Activated CD4-positive, CD25-positive, alpha-beta regulatory T cell treated with anti-CD3 and anti-CD28 coated beads, Interleukin-2, amount 50 U/mL, for 16 hours (primary cell): ENCODE measurements around the gene DIRAS1.
"Not testable (repeated sequence)": the region's sequence is repeated elsewhere in the genome, so short reads cannot be mapped to it uniquely, and the experiment has no call there.

Experiments used
- DNase-seq: peaks from one replicate; pipeline ENCODE4 v3.0.0-alpha.2; 2020; ENCODE audit warnings: low read depth, low spot score

The DIRAS1 gene

DNA sequence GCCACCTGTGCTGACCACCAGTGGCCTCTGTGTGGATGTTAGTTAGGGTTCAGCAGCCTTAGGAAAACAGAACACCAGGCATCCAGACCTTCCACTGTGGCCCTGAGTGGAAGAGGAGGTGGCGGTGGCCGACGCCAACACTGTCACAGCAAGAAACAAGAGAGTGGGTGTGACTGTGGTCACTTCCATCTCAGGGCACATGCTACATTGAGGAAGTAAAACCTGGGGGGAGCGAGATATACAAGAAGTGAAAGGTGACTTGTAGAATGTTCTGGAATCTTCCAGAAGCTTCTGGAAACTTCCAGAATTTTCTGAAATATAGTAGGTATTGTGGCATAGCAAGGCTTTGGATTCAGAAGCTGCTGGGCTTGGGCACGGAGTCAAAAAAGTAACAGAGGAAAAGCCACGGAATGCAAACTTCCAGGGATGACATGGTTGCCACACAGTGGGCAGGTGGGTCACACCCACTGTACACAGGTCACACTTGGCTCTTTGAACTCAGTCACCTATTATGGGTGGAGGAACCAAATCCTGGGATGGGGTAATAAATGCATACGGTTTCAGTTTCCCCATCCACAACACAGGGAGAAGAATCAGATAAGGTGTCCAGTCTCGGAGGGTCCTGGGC lies 43.0 kb downstream of the DIRAS1 start:
- DNase-seq, result no peak

DNA sequence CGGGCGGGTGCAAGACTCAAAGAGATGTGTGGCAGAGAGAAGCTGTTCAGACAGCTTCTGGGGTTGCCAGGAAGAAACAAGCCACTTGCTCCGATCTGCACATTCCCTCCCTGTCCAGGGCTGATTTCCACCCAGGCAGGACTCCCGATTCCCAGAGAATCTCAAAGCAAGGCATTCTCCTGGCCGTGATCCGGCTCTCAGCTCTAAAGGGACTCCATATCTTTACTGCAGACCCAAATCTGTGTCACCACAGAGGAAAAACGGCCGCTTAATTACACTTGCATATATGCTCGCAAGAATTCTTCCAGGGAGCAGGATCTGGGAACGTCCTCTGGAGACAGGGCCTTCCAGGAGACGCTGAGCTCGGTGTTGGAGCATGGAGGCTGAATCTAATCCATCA lies 44.3 kb downstream of the DIRAS1 start:
- no peak for DNase-seq

DNA sequence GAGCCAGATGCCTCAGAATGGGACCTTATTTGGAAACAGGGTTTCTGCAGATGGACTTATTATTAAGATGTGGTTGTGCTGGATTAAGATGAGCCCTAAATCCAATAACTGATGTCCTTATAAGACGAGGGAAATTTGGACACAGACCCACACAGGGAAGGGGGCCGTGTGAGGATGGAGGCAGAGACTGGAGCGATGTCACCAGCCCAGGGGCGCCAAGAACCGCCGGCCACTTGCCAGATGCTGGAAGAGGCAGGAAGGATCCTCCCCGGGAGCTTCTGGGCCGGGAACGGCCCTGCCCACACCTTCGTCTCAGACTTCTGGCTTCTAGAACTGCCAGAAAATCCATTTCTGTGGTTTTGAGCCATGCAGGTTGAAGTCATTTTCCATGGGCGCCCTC lies 45.3 kb downstream of the DIRAS1 start:
- no peak for DNase-seq

DNA sequence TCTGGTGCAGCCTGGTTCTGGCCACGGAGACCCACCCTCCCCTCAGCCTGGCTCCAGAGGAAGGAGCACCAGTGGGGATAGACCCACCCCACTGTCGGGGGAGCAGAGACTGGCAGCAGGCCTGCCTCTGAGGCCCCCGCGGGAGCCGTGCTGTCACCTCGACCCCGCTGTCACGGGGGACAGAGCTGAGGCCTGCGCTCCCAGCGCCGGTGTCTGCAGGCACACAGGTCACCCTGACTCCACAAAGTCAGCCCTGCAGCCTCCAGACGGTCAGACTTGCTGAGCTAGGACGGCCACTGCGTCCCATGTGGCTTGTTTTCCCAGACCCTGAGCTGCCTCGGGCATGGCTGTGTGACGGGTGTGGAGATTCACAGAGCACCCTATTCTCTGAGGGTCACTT lies 51.0 kb downstream of the DIRAS1 start:
- no peak for DNase-seq

DNA sequence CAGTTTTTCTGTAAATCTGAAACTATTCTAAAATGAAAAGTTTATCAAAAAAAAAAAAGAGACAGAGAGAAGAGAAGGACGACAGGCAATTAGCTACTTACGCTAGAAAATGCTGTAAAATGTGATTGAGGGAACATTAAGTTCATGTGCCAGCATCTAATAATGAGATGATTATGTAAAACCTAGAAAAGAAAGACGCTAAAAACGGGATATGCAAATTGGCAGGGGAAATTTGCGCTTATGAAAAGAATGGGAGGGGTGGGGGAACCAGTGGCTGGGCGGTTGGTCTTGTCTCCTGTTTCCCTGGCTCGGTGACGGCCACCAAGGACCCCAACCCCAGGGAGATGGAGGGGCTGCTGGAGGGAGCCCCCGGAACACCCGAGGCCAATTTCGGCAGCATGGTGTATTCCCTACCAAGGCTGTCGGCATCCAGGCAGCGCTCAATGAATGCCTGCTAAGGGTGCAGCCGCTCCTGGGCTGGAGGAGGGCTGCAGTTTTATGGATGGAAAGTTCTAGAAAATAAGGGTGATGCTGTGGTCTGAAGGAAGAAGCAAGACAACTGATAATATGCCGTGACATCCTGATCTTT lies 52.9 kb downstream of the DIRAS1 start:
- DNase-seq, result no peak

DNA sequence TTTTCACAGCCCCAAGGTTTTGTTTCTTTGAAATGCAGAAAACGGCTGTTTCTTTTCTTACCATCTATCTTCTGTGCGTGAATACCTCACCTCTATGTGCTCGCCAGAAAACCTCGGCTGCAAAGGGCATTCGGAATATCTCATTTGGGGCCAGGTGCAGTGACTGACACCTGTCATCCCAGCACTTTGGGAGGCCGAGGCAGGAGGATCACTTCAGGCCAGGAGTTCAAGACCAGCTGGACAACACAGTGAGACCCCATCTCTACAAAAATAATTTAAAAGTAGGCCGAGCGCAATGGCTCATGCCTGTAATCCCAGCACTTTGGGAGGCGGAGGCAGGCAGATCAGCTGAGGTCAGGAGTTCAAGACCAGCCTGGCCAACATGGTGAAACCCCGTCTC lies 53.8 kb downstream of the DIRAS1 start:
- not testable (repeated sequence) for DNase-seq

DNA sequence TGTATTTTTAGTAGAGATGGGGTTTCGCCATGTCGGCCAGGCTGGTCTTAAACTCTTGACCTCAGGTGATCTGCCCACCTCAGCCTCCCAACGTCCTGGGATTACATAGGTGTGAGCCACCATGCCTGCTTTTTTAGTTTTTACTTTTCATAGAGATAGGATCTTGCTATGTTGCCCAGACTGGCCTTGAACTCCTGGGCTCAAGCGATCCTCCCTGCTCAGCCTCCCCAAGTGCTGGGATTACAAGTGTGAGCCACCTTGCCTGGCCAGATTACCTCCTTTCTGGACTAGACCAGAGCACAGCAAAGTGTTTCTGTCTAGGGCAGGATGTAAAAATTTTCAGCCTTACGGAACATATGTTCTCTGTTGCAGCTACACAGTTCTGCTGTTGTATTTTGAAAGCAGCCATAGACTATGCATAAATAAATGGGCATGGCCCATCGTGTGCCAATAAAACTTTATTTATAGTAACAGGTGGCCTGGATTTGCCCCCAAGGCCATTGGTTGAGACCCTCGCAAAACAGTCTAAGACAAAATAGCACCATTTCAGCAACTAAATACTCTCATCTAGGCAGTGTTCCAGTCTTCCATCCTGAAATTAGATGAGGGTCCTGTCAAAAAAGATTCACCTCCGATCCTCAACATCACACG lies 54.7 kb downstream of the DIRAS1 start:
- no peak for DNase-seq

DNA sequence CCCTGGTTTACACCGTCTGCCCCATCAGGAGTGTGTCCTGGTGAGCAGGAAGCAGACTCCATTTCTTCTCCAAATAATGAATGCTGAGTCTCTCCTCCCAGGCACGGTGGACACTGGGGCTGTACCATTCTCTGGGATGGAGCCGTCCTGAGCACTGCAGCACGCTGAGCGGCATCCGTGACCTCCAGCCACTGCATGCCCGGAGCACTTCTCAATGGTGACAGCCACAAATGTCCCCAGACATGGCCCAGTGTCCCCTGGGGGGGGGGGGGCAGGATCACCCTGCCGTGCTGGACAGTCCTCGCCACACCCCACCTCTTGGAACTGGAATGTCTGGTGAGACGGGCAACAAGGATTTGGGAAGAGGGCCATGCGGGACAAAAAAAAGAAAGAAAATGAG lies 56.1 kb downstream of the DIRAS1 start:
- DNase-seq, result no peak
